ENCODE data around the gene FYB1.
"Not testable (repeated sequence)": the region's sequence is repeated elsewhere in the genome, so short reads cannot be mapped to it uniquely, and the experiment has no call there.

FYB1 gene

GRCh38 chr5:39219437-39219836 is at the start of gene FYB1:
FYB1 (minus strand) TSS chr5:39219563; CDS start chr5:39202960, 16,603 bp downstream.
- DNase-seq (ENCODE audit: low read depth, low spot score) = no peak

- DNase-seq (ENCODE audit: low read depth, low spot score) = no peak
Measured at GRCh38 chr5:39267186-39267585, 47.8 kb upstream of the FYB1 start.

- no peak for DNase-seq (ENCODE audit: low read depth, low spot score)
Measured at GRCh38 chr5:39266442-39266841, 47.1 kb upstream of the FYB1 start.

- DNase-seq (ENCODE audit: low read depth, low spot score) = no peak
Measured at GRCh38 chr5:39264528-39264927, 45.2 kb upstream of the FYB1 start.

- DNase-seq (ENCODE audit: low read depth, low spot score) = no peak
Measured at GRCh38 chr5:39262981-39263380, 43.6 kb upstream of the FYB1 start.

GRCh38 chr5:39260095-39260494 is 40.7 kb upstream of the FYB1 start:
- DNase-seq (ENCODE audit: low read depth, low spot score) = no peak

GRCh38 chr5:39257554-39257953 is 38.2 kb upstream of the FYB1 start:
- DNase-seq (ENCODE audit: low read depth, low spot score) = no peak

GRCh38 chr5:39256477-39257235 is 37.3 kb upstream of the FYB1 start:
- no peak for DNase-seq (ENCODE audit: low read depth, low spot score)

GRCh38 chr5:39255406-39255805 is 36.0 kb upstream of the FYB1 start:
- no peak for DNase-seq (ENCODE audit: low read depth, low spot score)

- no peak for DNase-seq (ENCODE audit: low read depth, low spot score)
Measured at GRCh38 chr5:39254671-39255070, 35.3 kb upstream of the FYB1 start.

- no peak for DNase-seq (ENCODE audit: low read depth, low spot score)
Measured at GRCh38 chr5:39253196-39253595, 33.8 kb upstream of the FYB1 start.

GRCh38 chr5:39249564-39250274 is 30.4 kb upstream of the FYB1 start:
- DNase-seq (ENCODE audit: low read depth, low spot score) = no peak

- DNase-seq (ENCODE audit: low read depth, low spot score) = no peak
Measured at GRCh38 chr5:39249069-39249468, 29.7 kb upstream of the FYB1 start.

GRCh38 chr5:39240750-39241149 is 21.4 kb upstream of the FYB1 start:
- DNase-seq (ENCODE audit: low read depth, low spot score) = no peak

GRCh38 chr5:39238366-39239105 is 19.2 kb upstream of the FYB1 start:
- DNase-seq (ENCODE audit: low read depth, low spot score) = no peak

- DNase-seq (ENCODE audit: low read depth, low spot score) = no peak
Measured at GRCh38 chr5:39236718-39237117, 17.4 kb upstream of the FYB1 start.

- DNase-seq (ENCODE audit: low read depth, low spot score) = no peak
Measured at GRCh38 chr5:39235648-39236047, 16.3 kb upstream of the FYB1 start.

GRCh38 chr5:39234494-39234893 is 15.1 kb upstream of the FYB1 start:
- not testable (repeated sequence) for DNase-seq (ENCODE audit: low read depth, low spot score)

GRCh38 chr5:39233783-39234182 is 14.4 kb upstream of the FYB1 start:
- no peak for DNase-seq (ENCODE audit: low read depth, low spot score)

- DNase-seq (ENCODE audit: low read depth, low spot score) = no peak
Measured at GRCh38 chr5:39231705-39232525, 12.6 kb upstream of the FYB1 start.

- DNase-seq (ENCODE audit: low read depth, low spot score) = no peak
Measured at GRCh38 chr5:39228596-39228995, 9.2 kb upstream of the FYB1 start.

- DNase-seq (ENCODE audit: low read depth, low spot score) = no peak
Measured at GRCh38 chr5:39226558-39226957, 7.2 kb upstream of the FYB1 start.

Measured in smooth muscle cell of the brain vasculature (primary cell).